ENCODE measurements around the gene CLRN1.

CLRN1 gene

GRCh38 chr3:150945226-150946032 is 27.1 kb downstream of the CLRN1 start:
- Histone ChIP-seq H3K36me3 (ENCODE audit: control insufficient read depth, insufficient read depth, low read length) (no peaks in the 10 kb centered on the region), H3K9me3 (ENCODE audit: control insufficient read depth, insufficient read depth, low read length) (no peaks in the 10 kb centered on the region), H3K4me3 (ENCODE audit: low read depth, low read length) (no peak overlapping the region), H3K27me3 (ENCODE audit: control insufficient read depth, insufficient read depth, low read length) (no peaks in the 10 kb centered on the region), H3K4me1 (ENCODE audit: control insufficient read depth, insufficient read depth, low read length) (no peaks in the 10 kb centered on the region), H3K27ac (ENCODE audit: low read depth, low read length) (no peak overlapping the region), H3K9ac (ENCODE audit: low read depth, low read length) (no peak overlapping the region)

- Histone ChIP-seq H3K9ac (ENCODE audit: low read depth, low read length) (no peak overlapping the region), H3K27me3 (ENCODE audit: control insufficient read depth, insufficient read depth, low read length) (no peaks in the 10 kb centered on the region), H3K36me3 (ENCODE audit: control insufficient read depth, insufficient read depth, low read length) (no peaks in the 10 kb centered on the region)
Measured at GRCh38 chr3:150942221-150942620, 30.3 kb downstream of the CLRN1 start.

DNA sequence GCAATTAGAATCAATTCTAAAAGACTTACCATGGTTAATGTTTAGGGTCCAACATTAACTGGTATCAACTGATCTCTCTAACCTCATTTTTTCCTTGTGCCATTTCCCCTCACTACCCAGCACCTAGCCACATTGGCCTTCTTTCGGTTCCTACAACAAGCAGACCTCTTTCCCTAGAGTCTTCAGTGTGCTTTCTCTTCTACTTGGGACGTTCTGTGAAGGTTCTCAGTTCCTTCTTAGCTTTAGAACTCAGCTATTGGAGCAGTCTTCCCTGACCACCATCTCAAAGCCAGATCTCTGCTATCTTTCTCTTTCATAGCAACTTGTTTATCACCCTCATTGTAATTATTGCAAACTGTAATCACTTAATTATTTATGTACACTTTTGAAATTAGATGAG is 35.8 kb downstream of the CLRN1 start:
- Histone ChIP-seq H3K9ac (ENCODE audit: low read depth, low read length) (no peak overlapping the region), H3K9me3 (ENCODE audit: control insufficient read depth, insufficient read depth, low read length) (no peaks in the 10 kb centered on the region), H3K27me3 (ENCODE audit: control insufficient read depth, insufficient read depth, low read length) (no peaks in the 10 kb centered on the region), H3K27ac (ENCODE audit: low read depth, low read length) (no peak overlapping the region), H3K36me3 (ENCODE audit: control insufficient read depth, insufficient read depth, low read length) (no peaks in the 10 kb centered on the region), H3K4me3 (ENCODE audit: low read depth, low read length) (no peak overlapping the region), H3K4me1 (ENCODE audit: control insufficient read depth, insufficient read depth, low read length) (no peaks in the 10 kb centered on the region)

More at GRCh38 chr3:150942221-150942620, 30.3 kb downstream of the CLRN1 start:
- Histone ChIP-seq H3K9me3 (ENCODE audit: control insufficient read depth, insufficient read depth, low read length) (no peaks in the 10 kb centered on the region), H3K4me1 (ENCODE audit: control insufficient read depth, insufficient read depth, low read length) (no peaks in the 10 kb centered on the region), H3K27ac (ENCODE audit: low read depth, low read length) (no peak overlapping the region), H3K4me3 (ENCODE audit: low read depth, low read length) (no peak overlapping the region)

- Histone ChIP-seq H3K4me1 (ENCODE audit: control insufficient read depth, insufficient read depth, low read length) (no peaks in the 10 kb centered on the region), H3K36me3 (ENCODE audit: control insufficient read depth, insufficient read depth, low read length) (no peaks in the 10 kb centered on the region), H3K27me3 (ENCODE audit: control insufficient read depth, insufficient read depth, low read length) (no peaks in the 10 kb centered on the region), H3K9me3 (ENCODE audit: control insufficient read depth, insufficient read depth, low read length) (no peaks in the 10 kb centered on the region), H3K27ac (ENCODE audit: low read depth, low read length) (no peak overlapping the region), H3K9ac (ENCODE audit: low read depth, low read length) (no peak overlapping the region), H3K4me3 (ENCODE audit: low read depth, low read length) (no peak overlapping the region)
Measured at GRCh38 chr3:150933473-150933995, 39.0 kb downstream of the CLRN1 start.

DNA sequence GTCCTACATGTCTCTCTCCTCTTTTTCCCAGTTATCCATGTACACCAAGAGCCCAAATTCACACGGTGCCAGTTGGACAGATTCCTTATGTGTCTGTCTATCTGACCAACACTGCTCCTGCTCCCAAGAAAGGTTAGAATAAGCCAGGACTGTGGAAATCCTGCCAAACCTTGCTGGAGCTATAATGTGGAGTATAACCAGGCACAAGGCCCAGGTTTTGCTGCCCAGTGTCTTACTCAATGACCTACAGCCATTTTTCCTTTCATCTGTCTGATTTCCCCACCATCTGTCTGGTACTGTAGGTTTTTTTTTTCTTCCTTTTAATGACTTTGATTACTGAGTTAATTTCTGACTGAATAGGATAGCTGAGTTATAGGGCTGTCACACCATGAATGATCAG is 40.8 kb downstream of the CLRN1 start:
- no peak overlapping the region for H3K4me3 ChIP-seq (ENCODE audit: low read depth, low read length)
- no peaks in the 10 kb centered on the region for H3K36me3 ChIP-seq (ENCODE audit: control insufficient read depth, insufficient read depth, low read length)
- H3K9ac ChIP-seq (ENCODE audit: low read depth, low read length) = no peak overlapping the region
- H3K9me3 ChIP-seq (ENCODE audit: control insufficient read depth, insufficient read depth, low read length) = no peaks in the 10 kb centered on the region
- H3K4me1 ChIP-seq (ENCODE audit: control insufficient read depth, insufficient read depth, low read length) = no peaks in the 10 kb centered on the region
- no peaks in the 10 kb centered on the region for H3K27me3 ChIP-seq (ENCODE audit: control insufficient read depth, insufficient read depth, low read length)
- H3K27ac ChIP-seq (ENCODE audit: low read depth, low read length) = no peak overlapping the region

DNA sequence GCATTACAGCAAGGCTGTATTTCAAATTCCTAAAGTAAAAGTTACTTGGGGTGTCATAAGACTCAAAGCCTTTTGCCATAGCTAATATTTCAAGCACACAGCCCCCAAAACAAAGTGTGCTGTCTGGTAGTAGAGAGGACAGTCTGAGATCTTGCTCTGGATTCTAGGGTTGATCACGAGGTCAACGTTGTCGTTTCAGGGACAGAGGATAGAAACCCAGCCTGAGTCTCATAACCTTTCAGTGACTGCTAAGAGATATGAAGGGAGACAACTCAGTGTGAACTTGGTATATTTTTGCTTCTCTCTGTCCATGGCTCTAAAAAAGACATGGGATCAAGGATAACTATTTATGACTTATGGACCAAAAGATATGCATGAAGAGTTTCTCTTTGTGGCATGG is 41.7 kb downstream of the CLRN1 start:
- Histone ChIP-seq H3K27me3 (ENCODE audit: control insufficient read depth, insufficient read depth, low read length) (no peaks in the 10 kb centered on the region), H3K9me3 (ENCODE audit: control insufficient read depth, insufficient read depth, low read length) (no peaks in the 10 kb centered on the region), H3K4me1 (ENCODE audit: control insufficient read depth, insufficient read depth, low read length) (no peaks in the 10 kb centered on the region), H3K36me3 (ENCODE audit: control insufficient read depth, insufficient read depth, low read length) (no peaks in the 10 kb centered on the region), H3K27ac (ENCODE audit: low read depth, low read length) (no peak overlapping the region), H3K9ac (ENCODE audit: low read depth, low read length) (no peak overlapping the region), H3K4me3 (ENCODE audit: low read depth, low read length) (no peak overlapping the region)

DNA sequence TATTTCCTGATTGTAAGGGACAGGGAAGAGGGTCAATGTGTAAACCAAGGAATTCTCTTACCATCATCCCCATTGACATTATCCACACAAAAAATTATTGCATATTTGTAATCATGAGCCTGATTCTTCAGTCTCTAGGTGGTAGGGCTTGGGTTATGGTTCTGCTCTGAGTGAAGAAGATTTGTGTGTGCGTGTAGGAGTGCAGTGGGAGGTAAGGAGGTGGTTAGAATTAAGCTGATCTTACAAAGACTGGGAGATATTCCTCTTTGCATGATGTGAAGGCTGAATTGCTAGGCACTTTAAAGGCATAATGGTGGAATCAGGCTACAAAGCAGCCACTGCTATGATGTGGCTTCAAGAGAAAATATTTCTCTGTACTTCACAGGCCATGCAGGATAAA is 44.3 kb downstream of the CLRN1 start:
- no peaks in the 10 kb centered on the region for H3K36me3 ChIP-seq (ENCODE audit: control insufficient read depth, insufficient read depth, low read length)
- H3K27ac ChIP-seq (ENCODE audit: low read depth, low read length) = no peak overlapping the region
- H3K4me1 ChIP-seq (ENCODE audit: control insufficient read depth, insufficient read depth, low read length) = peaks cover 4% of the 10 kb centered on the region; the same call in 1 of the 2 replicates
- no peaks in the 10 kb centered on the region for H3K27me3 ChIP-seq (ENCODE audit: control insufficient read depth, insufficient read depth, low read length)
- H3K9ac ChIP-seq (ENCODE audit: low read depth, low read length) = no peak overlapping the region
- H3K4me3 ChIP-seq (ENCODE audit: low read depth, low read length) = no peak overlapping the region
- H3K9me3 ChIP-seq (ENCODE audit: control insufficient read depth, insufficient read depth, low read length) = no peaks in the 10 kb centered on the region

DNA sequence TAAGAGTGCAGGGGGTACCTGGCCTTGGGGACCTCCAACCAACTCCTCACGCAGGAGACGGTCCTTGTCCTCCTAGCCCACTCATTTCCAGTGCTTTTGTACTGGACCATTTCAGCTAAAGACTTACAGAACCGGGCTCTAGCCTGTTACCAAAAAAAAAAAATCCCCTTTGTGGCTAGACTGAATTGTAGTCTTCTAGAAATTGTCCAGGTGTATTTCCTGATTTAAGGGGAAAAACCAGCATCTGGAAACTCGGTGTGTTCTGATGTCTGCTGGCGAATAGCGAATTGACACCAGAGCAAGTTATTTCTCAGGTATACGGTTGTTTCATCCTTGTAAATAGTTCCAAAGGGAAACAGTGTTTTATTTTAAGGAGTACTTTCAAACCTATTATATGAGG is 46.2 kb downstream of the CLRN1 start:
- no peak overlapping the region for H3K9ac ChIP-seq (ENCODE audit: low read depth, low read length)
- H3K4me1 ChIP-seq (ENCODE audit: control insufficient read depth, insufficient read depth, low read length) = peaks cover 12% of the 10 kb centered on the region
- no peak overlapping the region for H3K27ac ChIP-seq (ENCODE audit: low read depth, low read length)

DNA sequence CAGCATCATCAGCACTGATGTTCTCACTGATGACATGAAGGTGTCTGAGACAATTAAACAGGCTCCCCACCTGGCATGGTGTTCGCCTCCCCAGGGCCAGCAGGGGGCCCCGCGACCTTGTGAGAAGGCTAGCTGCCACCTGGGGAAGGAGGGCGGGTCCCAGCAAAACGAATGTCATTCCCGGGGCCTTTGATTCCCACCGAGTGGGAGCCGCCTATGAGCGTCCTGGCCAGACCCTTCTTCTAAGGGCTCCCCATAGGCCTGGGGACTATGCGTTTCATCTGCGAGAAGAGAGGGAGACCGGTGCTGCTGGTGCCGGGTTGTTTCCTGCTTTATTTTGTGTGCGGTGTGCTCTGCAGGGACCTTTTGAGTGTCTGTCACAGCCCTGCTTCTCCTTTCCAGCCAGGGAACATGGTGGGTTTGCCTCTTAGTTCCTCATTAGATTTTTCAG is 46.8 kb downstream of the CLRN1 start:
- no peak overlapping the region for H3K9ac ChIP-seq (ENCODE audit: low read depth, low read length)
- no peaks in the 10 kb centered on the region for H3K36me3 ChIP-seq (ENCODE audit: control insufficient read depth, insufficient read depth, low read length)
- no peaks in the 10 kb centered on the region for H3K9me3 ChIP-seq (ENCODE audit: control insufficient read depth, insufficient read depth, low read length)
- H3K4me3 ChIP-seq (ENCODE audit: low read depth, low read length) = no peak overlapping the region
- H3K27me3 ChIP-seq (ENCODE audit: control insufficient read depth, insufficient read depth, low read length) = no peaks in the 10 kb centered on the region
- peaks cover 12% of the 10 kb centered on the region for H3K4me1 ChIP-seq (ENCODE audit: control insufficient read depth, insufficient read depth, low read length)
- H3K27ac ChIP-seq (ENCODE audit: low read depth, low read length) = no peak overlapping the region

More for the DNA sequence above, 46.2 kb downstream of the CLRN1 start:
- Histone ChIP-seq H3K9me3 (ENCODE audit: control insufficient read depth, insufficient read depth, low read length) (no peaks in the 10 kb centered on the region), H3K27me3 (ENCODE audit: control insufficient read depth, insufficient read depth, low read length) (no peaks in the 10 kb centered on the region), H3K36me3 (ENCODE audit: control insufficient read depth, insufficient read depth, low read length) (no peaks in the 10 kb centered on the region), H3K4me3 (ENCODE audit: low read depth, low read length) (no peak overlapping the region)

DNA sequence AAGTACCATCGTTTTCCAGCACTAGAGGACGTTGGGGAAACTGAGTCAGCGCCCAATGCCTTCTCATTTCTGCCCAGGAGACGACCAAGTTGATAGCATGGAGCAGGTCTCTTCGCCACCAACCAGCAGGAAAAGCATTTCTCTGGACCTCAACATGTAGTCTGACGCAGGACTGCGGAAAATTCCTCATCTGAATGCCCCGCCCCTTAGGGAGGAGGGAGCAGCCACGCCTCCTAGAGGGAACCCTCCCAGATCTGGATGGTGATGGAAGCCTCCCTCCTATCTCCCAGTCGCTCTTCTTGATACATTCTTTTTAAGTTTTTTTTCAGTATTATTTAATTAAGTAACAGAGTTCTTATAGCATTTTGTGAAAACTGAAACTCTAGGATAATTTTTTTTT is 49.9 kb downstream of the CLRN1 start:
- Histone ChIP-seq H3K27me3 (ENCODE audit: control insufficient read depth, insufficient read depth, low read length) (no peaks in the 10 kb centered on the region), H3K9me3 (ENCODE audit: control insufficient read depth, insufficient read depth, low read length) (no peaks in the 10 kb centered on the region), H3K27ac (ENCODE audit: low read depth, low read length) (no peak overlapping the region), H3K4me1 (ENCODE audit: control insufficient read depth, insufficient read depth, low read length) (peaks cover 19% of the 10 kb centered on the region), H3K4me3 (ENCODE audit: low read depth, low read length) (no peak overlapping the region), H3K9ac (ENCODE audit: low read depth, low read length) (no peak overlapping the region), H3K36me3 (ENCODE audit: control insufficient read depth, insufficient read depth, low read length) (no peaks in the 10 kb centered on the region)

DNA sequence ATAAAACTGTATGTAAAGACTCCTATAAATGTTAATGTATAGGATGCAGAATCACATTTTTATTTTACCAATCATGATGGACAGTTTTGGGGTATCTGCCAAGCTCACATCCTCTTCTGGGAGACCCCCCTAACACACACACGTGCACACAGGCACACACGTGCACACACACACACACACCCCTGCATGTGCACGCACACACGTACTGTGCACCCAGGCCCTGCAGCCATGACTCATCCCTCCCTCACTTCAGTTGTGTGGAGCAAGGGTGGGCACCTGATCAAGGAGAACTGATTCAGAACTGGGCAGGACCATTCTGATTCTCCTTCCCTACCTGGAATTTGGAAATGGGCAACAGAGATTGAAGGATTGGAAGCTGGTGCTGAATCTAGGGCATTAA is 51.3 kb downstream of the CLRN1 start:
- H3K27ac ChIP-seq (ENCODE audit: low read depth, low read length) = no peak overlapping the region
- H3K9ac ChIP-seq (ENCODE audit: low read depth, low read length) = no peak overlapping the region
- peaks cover 19% of the 10 kb centered on the region for H3K4me1 ChIP-seq (ENCODE audit: control insufficient read depth, insufficient read depth, low read length)
- no peaks in the 10 kb centered on the region for H3K27me3 ChIP-seq (ENCODE audit: control insufficient read depth, insufficient read depth, low read length)
- no peak overlapping the region for H3K4me3 ChIP-seq (ENCODE audit: low read depth, low read length)
- H3K9me3 ChIP-seq (ENCODE audit: control insufficient read depth, insufficient read depth, low read length) = no peaks in the 10 kb centered on the region
- H3K36me3 ChIP-seq (ENCODE audit: control insufficient read depth, insufficient read depth, low read length) = no peaks in the 10 kb centered on the region
